Left colon (tissue), 2 donors: ENCODE data around the gene CFB. TPM values are rescaled to one million over a fixed set of nuclear protein-coding genes. Genes with fewer than 3 reads are reported as not detected.
"Not testable (repeated sequence)": the region's sequence is repeated elsewhere in the genome, so short reads cannot be mapped to it uniquely, and the experiment has no call there.

Experiments used
- ATAC-seq: fragments of 200-7000 bp; cut with Tn5 transposase; one replicate; pipeline ENCODE4 v1.9.1; 2020; ENCODE audit warnings: mild to moderate bottlenecking, moderate library complexity
- DNase-seq, 2 donors: peaks; one replicate each; pipeline ENCODE4 v3.0.0-alpha.2; 2020
- intact Hi-C, 2 donors: fragments of 100-400 bp; cut with DNase I in 1 of 2; cut with micrococcal nuclease in 1 of 2; formaldehyde crosslinking; loops; one replicate each; pipeline versions ENCODE4 v1.11.2 to v1.14.0; 2022; cut with DNase I, micrococcal nuclease
- microRNA-seq, 2 donors: library from miRNA; unstranded; fragments of <30 nt; microRNA quantifications; one replicate each; pipeline versions ENCODE4 v1.1.0 to v1.2.0, GENCODE V29; 2020
- total RNA-seq, 2 donors: library from RNA; stranded (reverse); fragmentation: NEBNext Ultra II Directional; extraction: Animal tissue kit (Norgen Biotek cat#: 25700); gene quantifications; one replicate each; pipeline ENCODE4 v1.2.1, GENCODE V29; 2021
- donor health status: DM: no; HTN: no; CAD: no.
- donor health status: DM: yes; HTN: yes; CAD: no.

Gene CFB
- total RNA-seq, 2 donors from 2014 or later = 22.2 to 58.8 TPM

GRCh38 chr6:31989363-31989762 lies 43.5 kb downstream of the CFB start:
- ATAC-seq, DNase-seq, intact Hi-C loops: not testable (repeated sequence)

- ATAC-seq, intact Hi-C loops, DNase-seq: not testable (repeated sequence)
Observed at GRCh38 chr6:31994421-31994820, 48.5 kb downstream of the CFB start.

GRCh38 chr6:31996385-31996784 lies 50.5 kb downstream of the CFB start:
- DNase-seq, ATAC-seq, intact Hi-C loops: not testable (repeated sequence)

Small RNA genes lying within 50 kb of the gene (microRNA-seq; reads per million reads assigned to microRNA genes)
- 0 to 1.4 reads per million in 2 donors for gene MIR1236

Other genes starting within 250 kb of the CFB start
- 10 to 100 TPM; 51.5 to 53.9 TPM for gene ABHD16A, start 242.8 kb upstream of the CFB start, total RNA-seq
- gene LY6G6F, start 239.2 kb upstream of the CFB start, total RNA-seq = not detected
- gene LY6G6D, start 230.7 kb upstream of the CFB start, total RNA-seq = not detected
- gene LY6G6C, start 224.3 kb upstream of the CFB start, total RNA-seq = not detected
- gene MPIG6B, start 222.7 kb upstream of the CFB start, total RNA-seq = under 1 TPM in 1 of 2 donors, not detected in 1; 0.20 TPM
- 100 to 1,000 TPM in 1 of 2 donors, 10 to 100 TPM in 1; 84.2 to 139 TPM for gene DDAH2, start 216.8 kb upstream of the CFB start, total RNA-seq
- gene CLIC1, start 209.6 kb upstream of the CFB start, total RNA-seq = 100 to 1,000 TPM; 502 to 513 TPM
- gene MSH5, start 206.1 kb upstream of the CFB start, total RNA-seq = 10 to 100 TPM; 18.7 to 26.9 TPM
- 1 to 10 TPM; 3.2 to 3.9 TPM for gene SAPCD1, start 183.4 kb upstream of the CFB start, total RNA-seq
- 10 to 100 TPM; 11.4 to 11.8 TPM for gene VWA7, start 168.8 kb upstream of the CFB start, total RNA-seq
- gene VARS1, start 150.3 kb upstream of the CFB start, total RNA-seq = 10 to 100 TPM; 35.3 to 58.1 TPM
- gene LSM2, start 139.1 kb upstream of the CFB start, total RNA-seq = 10 to 100 TPM; 33.0 to 33.5 TPM
- 1 to 10 TPM in 1 of 2 donors, under 1 TPM in 1; 0.89 to 1.1 TPM for gene HSPA1L, start 130.8 kb upstream of the CFB start, total RNA-seq
- 100 to 1,000 TPM; 124 to 136 TPM for gene HSPA1A, start 130.6 kb upstream of the CFB start, total RNA-seq
- 100 to 1,000 TPM; 252 to 296 TPM for gene HSPA1B, start 118.4 kb upstream of the CFB start, total RNA-seq
- gene NEU1, start 83.3 kb upstream of the CFB start, total RNA-seq = 10 to 100 TPM; 33.1 to 63.5 TPM
- gene SLC44A4, start 67.1 kb upstream of the CFB start, total RNA-seq = 100 to 1,000 TPM; 763 to 988 TPM
- 10 to 100 TPM; 28.0 to 30.5 TPM for gene EHMT2, start 48.4 kb upstream of the CFB start, total RNA-seq
- 1 to 10 TPM; 2.7 to 2.9 TPM for gene ZBTB12, start 44.0 kb upstream of the CFB start, total RNA-seq
- 10 to 100 TPM in 1 of 2 donors, 1 to 10 TPM in 1; 6.1 to 18.2 TPM for gene C2, start 18.4 kb upstream of the CFB start, total RNA-seq
- gene NELFE, start 12.9 kb downstream of the CFB start, total RNA-seq = 10 to 100 TPM; 47.9 to 51.3 TPM
- gene SKIC2, start 13.1 kb downstream of the CFB start, total RNA-seq = 10 to 100 TPM; 55.4 to 70.8 TPM
- 10 to 100 TPM; 14.4 to 15.8 TPM for gene DXO, start 26.0 kb downstream of the CFB start, total RNA-seq
- gene C4A, start 36.0 kb downstream of the CFB start, total RNA-seq = 10 to 100 TPM in 1 of 2 donors, 1 to 10 TPM in 1; 4.1 to 40.0 TPM
- gene C4B, start 68.7 kb downstream of the CFB start, total RNA-seq = 10 to 100 TPM in 1 of 2 donors, 1 to 10 TPM in 1; 3.8 to 31.2 TPM
- gene CYP21A2, start 92.3 kb downstream of the CFB start, total RNA-seq = under 1 TPM in 1 of 2 donors, not detected in 1; 0.15 TPM
- 10 to 100 TPM; 19.4 to 35.9 TPM for gene TNXB, start 163.2 kb downstream of the CFB start, total RNA-seq
- 100 to 1,000 TPM in 1 of 2 donors, 10 to 100 TPM in 1; 83.7 to 111 TPM for gene ATF6B, start 182.2 kb downstream of the CFB start, total RNA-seq
- 1 to 10 TPM; 4.6 to 4.9 TPM for gene FKBPL, start 184.2 kb downstream of the CFB start, total RNA-seq
- gene PRRT1, start 205.8 kb downstream of the CFB start, total RNA-seq = 1 to 10 TPM; 1.0 to 2.0 TPM
- 10 to 100 TPM; 18.8 to 19.9 TPM for gene PPT2, start 208.0 kb downstream of the CFB start, total RNA-seq
- 10 to 100 TPM; 13.7 to 19.9 TPM for gene EGFL8, start 218.5 kb downstream of the CFB start, total RNA-seq
- 10 to 100 TPM; 44.4 to 55.0 TPM for gene AGPAT1, start 230.0 kb downstream of the CFB start, total RNA-seq
- 100 to 1,000 TPM in 1 of 2 donors, 10 to 100 TPM in 1; 87.2 to 104 TPM for gene RNF5, start 232.3 kb downstream of the CFB start, total RNA-seq
- gene AGER, start 238.2 kb downstream of the CFB start, total RNA-seq = 1 to 10 TPM; 4.4 TPM
- 10 to 100 TPM; 41.5 to 49.6 TPM for gene PBX2, start 244.1 kb downstream of the CFB start, total RNA-seq
- 10 to 100 TPM in 1 of 2 donors, 1 to 10 TPM in 1; 5.6 to 11.1 TPM for gene GPSM3, start 246.5 kb downstream of the CFB start, total RNA-seq